Neural progenitor cell (in vitro differentiated cells): ENCODE measurements around the gene C1QTNF6. TPM values are rescaled to one million over a fixed set of nuclear protein-coding genes. Genes with fewer than 3 reads are reported as not detected.

ENCODE experiments used
- DNase-seq: peaks from one replicate; pipeline ENCODE4 v3.0.0-alpha.2; 2016; ENCODE audit warnings: low spot score
- H2AFZ ChIP-seq: fragments of 200-600 bp; sonication (generic); replicated peaks from 2 replicates; pipeline ENCODE4 v1.6.1; 2016; ENCODE audit warnings: antibody characterized with exemption
- H3F3A ChIP-seq: fragments of 200-600 bp; sonication (generic); 2 replicates; pipeline ENCODE4 v1.6.1; 2016; ENCODE audit warnings: antibody characterized with exemption, low read depth
- H3K27ac ChIP-seq: fragments of 200-600 bp; sonication (generic); 2 replicates; pipeline ENCODE4 v1.5.1; 2016; ENCODE audit warnings: mild to moderate bottlenecking
- H3K27me3 ChIP-seq: fragments of 200-600 bp; sonication (generic); 2 replicates; pipeline ENCODE4 v1.6.1; 2016; ENCODE audit warnings: mild to moderate bottlenecking, moderate library complexity
- H3K36me3 ChIP-seq: fragments of 200-600 bp; sonication (generic); 2 replicates; pipeline ENCODE4 v1.5.1; 2016
- H3K4me1 ChIP-seq: fragments of 200-600 bp; sonication (generic); 2 replicates; pipeline ENCODE4 v1.6.1; 2016; ENCODE audit warnings: mixed run types
- H3K4me2 ChIP-seq: fragments of 200-600 bp; sonication (generic); 2 replicates; pipeline ENCODE4 v1.6.1; 2016
- H3K4me3 ChIP-seq: fragments of 200-600 bp; sonication (generic); 2 replicates; pipeline ENCODE4 v1.5.1; 2016
- H3K79me2 ChIP-seq: fragments of 200-600 bp; sonication (generic); 2 replicates; pipeline ENCODE4 v1.6.1; 2016; ENCODE audit warnings: low read depth
- H3K9ac ChIP-seq: fragments of 200-600 bp; sonication (generic); 2 replicates; pipeline ENCODE4 v1.6.1; 2016
- H3K9me3 ChIP-seq: fragments of 200-600 bp; sonication (generic); 2 replicates; pipeline ENCODE4 v1.5.1; 2016; ENCODE audit warnings: low read depth
- H4K20me1 ChIP-seq: fragments of 200-600 bp; sonication (generic); 2 replicates; pipeline ENCODE4 v1.6.1; 2016; ENCODE audit warnings: low read depth
- H3K27ac Mint-ChIP-seq: 3 replicates; pipeline ENCODE4 v1.8.0; 2021; ENCODE audit warnings: mixed read lengths
- H3K27me3 Mint-ChIP-seq: 2 replicates; pipeline ENCODE4 v1.8.0; 2022; ENCODE audit warnings: low read depth, mild to moderate bottlenecking, inconsistent platforms, moderate library complexity, mixed read lengths; ENCODE audit not compliant: insufficient read depth
- H3K36me3 Mint-ChIP-seq: 3 replicates; pipeline ENCODE4 v1.8.0; 2021; ENCODE audit warnings: mixed read lengths
- H3K4me1 Mint-ChIP-seq: 3 replicates; pipeline ENCODE4 v1.8.0; 2021; ENCODE audit warnings: mixed read lengths
- H3K4me3 Mint-ChIP-seq: 3 replicates; pipeline ENCODE4 v1.8.0; 2021; ENCODE audit warnings: mild to moderate bottlenecking, moderate library complexity, mixed read lengths
- H3K9me3 Mint-ChIP-seq: 3 replicates; pipeline ENCODE4 v1.8.0; 2020; ENCODE audit warnings: mixed read lengths
- EZH2 ChIP-seq: fragments of 200-600 bp; sonication (generic); IDR thresholded peaks from 2 replicates; pipeline ENCODE4 v1.6.1; 2017; ENCODE audit warnings: antibody characterized with exemption, mild to moderate bottlenecking, moderate library complexity
- EZH2phosphoT487 ChIP-seq: fragments of 200-600 bp; sonication (generic); IDR thresholded peaks from 2 replicates; pipeline ENCODE4 v1.6.1; 2017; ENCODE audit warnings: antibody characterized with exemption
- total RNA-seq: library from RNA; depleted of rRNA; stranded (reverse); fragments of >200 nt; gene quantifications from 2 replicates; pipeline ENCODE4 v1.2.3, GENCODE V29; 2015; ENCODE audit warnings: low replicate concordance
- TF ChIP-seq, protein P1 (sequence below): fragments of 200-600 bp; sonication (generic); IDR thresholded peaks from 2 replicates; pipeline ENCODE4 v1.5.1; 2017; ENCODE audit warnings: antibody characterized with exemption, mild to moderate bottlenecking

C1QTNF6 gene
- total RNA-seq, 1 donor from 2014 or later: 7.2 TPM

DNA sequence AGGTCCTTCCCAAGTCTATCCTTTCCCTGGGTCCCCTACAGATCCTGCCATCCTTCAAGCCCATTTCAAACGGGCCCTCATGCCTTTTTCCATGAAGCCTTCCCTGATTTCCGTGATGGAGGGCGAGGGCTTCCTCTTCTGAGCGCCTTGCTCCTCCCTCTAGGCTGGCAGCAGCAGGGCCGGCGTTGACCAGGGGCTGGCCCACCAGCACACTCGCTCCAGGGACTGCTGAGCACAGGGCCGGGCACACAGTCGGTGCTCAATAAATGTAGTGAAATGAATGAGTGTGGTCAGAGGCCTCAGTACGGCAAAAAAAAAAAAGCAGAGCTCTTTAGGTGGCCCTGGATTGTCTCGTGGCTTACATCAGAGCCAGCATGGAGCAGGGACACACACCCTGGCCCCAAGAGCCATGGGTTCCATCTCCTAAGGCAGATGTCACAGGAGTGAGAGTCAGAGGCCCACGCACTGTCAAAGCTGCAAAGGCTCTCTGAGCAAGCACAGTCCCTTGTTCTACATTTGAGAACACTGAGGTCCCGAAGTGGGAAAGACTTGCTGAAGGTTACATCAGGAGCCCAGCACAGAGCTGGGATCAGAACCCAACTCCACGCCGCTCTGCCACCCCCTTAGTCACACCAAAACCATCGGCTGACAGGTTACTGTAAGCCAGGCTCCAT is 41.4 kb downstream of the C1QTNF6 start:
- Histone ChIP-seq H4K20me1 (no peaks in the 10 kb centered on the region), H3K27me3 (no peaks in the 10 kb centered on the region), H2AFZ (no peak overlapping the region), H3K36me3 (no peaks in the 10 kb centered on the region), H3K9ac (no peak overlapping the region), H3K4me2 (no peak overlapping the region), H3K9me3 (peaks cover 5% of the 10 kb centered on the region), H3K27ac (no peak overlapping the region), H3K4me1 (peaks cover 12% of the 10 kb centered on the region), H3F3A (no peaks in the 10 kb centered on the region), H3K4me3 (no peak overlapping the region), H3K79me2 (no peaks in the 10 kb centered on the region)
- peaks cover 19% of the 10 kb centered on the region for H3K27me3 Mint-ChIP-seq
- H3K27ac Mint-ChIP-seq: peak overlapping the region; percentile 81
- peaks cover 4% of the 10 kb centered on the region for H3K9me3 Mint-ChIP-seq
- DNase-seq: no peak
- peak overlapping the region; percentile 27 for H3K4me3 Mint-ChIP-seq
- no peaks in the 10 kb centered on the region for H3K36me3 Mint-ChIP-seq
- TF ChIP-seq, protein P1, sequence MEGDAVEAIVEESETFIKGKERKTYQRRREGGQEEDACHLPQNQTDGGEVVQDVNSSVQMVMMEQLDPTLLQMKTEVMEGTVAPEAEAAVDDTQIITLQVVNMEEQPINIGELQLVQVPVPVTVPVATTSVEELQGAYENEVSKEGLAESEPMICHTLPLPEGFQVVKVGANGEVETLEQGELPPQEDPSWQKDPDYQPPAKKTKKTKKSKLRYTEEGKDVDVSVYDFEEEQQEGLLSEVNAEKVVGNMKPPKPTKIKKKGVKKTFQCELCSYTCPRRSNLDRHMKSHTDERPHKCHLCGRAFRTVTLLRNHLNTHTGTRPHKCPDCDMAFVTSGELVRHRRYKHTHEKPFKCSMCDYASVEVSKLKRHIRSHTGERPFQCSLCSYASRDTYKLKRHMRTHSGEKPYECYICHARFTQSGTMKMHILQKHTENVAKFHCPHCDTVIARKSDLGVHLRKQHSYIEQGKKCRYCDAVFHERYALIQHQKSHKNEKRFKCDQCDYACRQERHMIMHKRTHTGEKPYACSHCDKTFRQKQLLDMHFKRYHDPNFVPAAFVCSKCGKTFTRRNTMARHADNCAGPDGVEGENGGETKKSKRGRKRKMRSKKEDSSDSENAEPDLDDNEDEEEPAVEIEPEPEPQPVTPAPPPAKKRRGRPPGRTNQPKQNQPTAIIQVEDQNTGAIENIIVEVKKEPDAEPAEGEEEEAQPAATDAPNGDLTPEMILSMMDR: no peak
- TF ChIP-seq EZH2: no peak
- no peak for TF ChIP-seq EZH2phosphoT487
- H3K4me1 Mint-ChIP-seq: peaks cover 28% of the 10 kb centered on the region

DNA sequence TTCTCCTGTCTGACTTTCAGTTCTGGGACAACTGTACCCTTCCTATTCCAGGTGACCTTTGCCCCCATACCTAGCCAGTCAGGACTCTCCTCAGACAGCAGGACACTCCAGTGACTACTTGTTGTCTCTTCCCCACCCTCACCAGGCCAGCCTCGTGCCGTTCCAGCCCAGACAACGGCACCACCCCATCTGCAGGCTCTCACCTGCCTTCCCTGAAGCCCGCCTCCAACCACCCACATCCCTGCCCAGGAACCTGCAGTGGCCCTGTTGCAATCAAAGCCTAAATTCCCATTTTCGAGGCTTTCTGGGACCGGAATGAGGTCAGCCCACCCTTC is 42.0 kb downstream of the C1QTNF6 start:
- Histone ChIP-seq H3K36me3 (no peaks in the 10 kb centered on the region), H3K27me3 (no peaks in the 10 kb centered on the region), H3K4me3 (no peak overlapping the region), H3K9me3 (peaks cover 4% of the 10 kb centered on the region), H3K9ac (no peak overlapping the region), H4K20me1 (no peaks in the 10 kb centered on the region), H2AFZ (no peak overlapping the region), H3K79me2 (no peaks in the 10 kb centered on the region), H3F3A (no peaks in the 10 kb centered on the region), H3K4me2 (no peak overlapping the region), H3K27ac (no peak overlapping the region), H3K4me1 (peaks cover 12% of the 10 kb centered on the region)
- H3K27me3 Mint-ChIP-seq: peaks cover 19% of the 10 kb centered on the region
- peaks cover 28% of the 10 kb centered on the region for H3K4me1 Mint-ChIP-seq
- TF ChIP-seq, protein P1: no peak
- TF ChIP-seq EZH2phosphoT487 (no peak), EZH2 (no peak)
- H3K27ac Mint-ChIP-seq: peak overlapping the region; percentile 60
- H3K36me3 Mint-ChIP-seq: no peaks in the 10 kb centered on the region
- DNase-seq: no peak
- H3K4me3 Mint-ChIP-seq: peak overlapping the region; percentile 27
- H3K9me3 Mint-ChIP-seq: no peaks in the 10 kb centered on the region

DNA sequence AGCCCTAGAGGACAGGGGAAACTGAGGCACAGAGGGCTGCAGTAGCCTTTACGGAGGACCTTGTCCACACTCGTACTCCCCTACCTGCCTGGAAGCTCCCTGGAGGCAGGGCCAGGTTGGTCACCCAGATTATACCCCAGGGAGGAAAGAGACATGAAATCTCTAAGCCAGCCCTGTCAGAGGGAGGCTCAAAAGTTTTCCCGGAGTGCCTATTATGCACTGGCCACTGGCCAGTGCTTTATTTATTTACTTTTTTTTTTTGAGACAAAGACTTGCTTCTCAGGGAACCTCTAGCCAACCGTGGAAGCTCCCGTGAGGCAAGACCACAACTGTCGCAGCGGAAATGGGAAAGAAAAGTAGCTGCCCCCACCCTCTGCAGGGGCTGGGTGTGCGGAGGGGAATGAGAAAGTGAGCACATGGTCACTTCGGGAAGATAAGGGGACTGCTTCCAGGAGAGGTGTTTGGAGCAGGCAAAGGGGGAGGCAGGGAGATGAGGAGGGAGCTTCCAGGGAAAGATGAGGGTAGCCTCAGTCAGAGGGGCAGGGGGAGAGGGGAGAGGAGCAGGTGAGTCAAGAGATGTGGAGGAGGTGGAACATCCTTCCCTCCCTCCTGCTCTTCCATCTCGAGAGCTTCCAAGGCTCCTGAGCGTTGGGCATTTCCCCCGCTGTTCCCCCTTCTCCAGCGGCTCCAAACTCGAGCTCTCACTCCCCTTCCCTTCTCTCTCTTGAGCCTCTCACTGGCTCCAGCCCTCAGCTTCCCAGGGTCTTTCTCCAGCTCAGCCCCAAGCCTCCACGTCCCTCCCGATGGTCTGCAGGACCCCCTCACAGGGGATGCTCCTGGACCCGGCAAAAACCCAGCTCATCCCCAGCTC is 42.6 kb downstream of the C1QTNF6 start:
- Histone ChIP-seq H3K27me3 (no peaks in the 10 kb centered on the region), H4K20me1 (no peaks in the 10 kb centered on the region), H2AFZ (peak overlapping the region; percentile 47), H3K9ac (no peak overlapping the region), H3F3A (no peaks in the 10 kb centered on the region), H3K79me2 (no peaks in the 10 kb centered on the region), H3K4me2 (no peak overlapping the region), H3K4me3 (no peak overlapping the region), H3K4me1 (peaks cover 12% of the 10 kb centered on the region), H3K9me3 (no peaks in the 10 kb centered on the region), H3K27ac (no peak overlapping the region), H3K36me3 (no peaks in the 10 kb centered on the region)
- Mint-ChIP-seq H3K4me1 (peaks cover 28% of the 10 kb centered on the region), H3K4me3 (no peak overlapping the region), H3K9me3 (no peaks in the 10 kb centered on the region), H3K27ac (peak overlapping the region; percentile 60), H3K27me3 (peaks cover 19% of the 10 kb centered on the region), H3K36me3 (no peaks in the 10 kb centered on the region)
- no peak for DNase-seq
- TF ChIP-seq EZH2phosphoT487 (no peak), EZH2 (no peak)
- TF ChIP-seq, protein P1: no peak
